CD4-positive, alpha-beta T cell treated with Interleukin-15 for 4 hours (primary cell): ENCODE data around the gene CHI3L2.

Experiments used
- DNase-seq: peaks from one replicate; pipeline ENCODE4 v3.0.0-alpha.2; 2020; ENCODE audit warnings: low spot score

CHI3L2 gene

GRCh38 chr1:111227434-111227833 lies at the start of gene CHI3L2:
Gene CHI3L2, plus strand, starts transcription at chr1:111227713. Its CDS starts 17 bp downstream, at chr1:111227730.
- DNase-seq = no peak

DNA sequence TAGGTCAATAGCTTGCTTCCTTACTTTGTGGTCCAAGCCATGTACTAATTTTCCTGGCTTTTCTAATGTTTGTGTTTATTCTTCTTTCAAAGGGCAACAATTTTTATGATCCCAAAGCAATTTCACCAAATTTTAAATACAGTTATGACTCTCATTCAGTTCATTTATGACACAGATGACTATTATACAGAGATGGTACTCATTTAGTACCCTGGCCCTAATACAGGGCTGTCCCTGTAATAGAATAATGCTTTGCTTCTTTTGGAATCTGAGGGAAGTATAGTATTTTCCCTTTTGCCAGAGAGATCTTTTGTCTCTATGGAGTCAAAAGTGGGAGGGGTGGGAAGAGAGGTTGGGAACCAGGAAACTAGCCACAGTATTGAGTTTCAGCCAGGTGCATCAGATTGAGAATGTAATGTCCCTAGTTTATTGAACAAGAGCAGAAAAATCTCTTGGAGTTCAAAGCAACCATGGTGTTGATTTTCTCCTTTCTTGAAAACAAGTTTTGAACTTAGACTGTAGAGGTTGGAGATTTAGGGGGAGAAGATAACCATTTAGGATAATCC lies 47.5 kb upstream of the CHI3L2 start:
- no peak for DNase-seq

- DNase-seq = no peak
These were observed 45.5 kb upstream of the CHI3L2 start for GRCh38 chr1:111182052-111182451.

GRCh38 chr1:111183308-111184069 lies 44.0 kb upstream of the CHI3L2 start:
- DNase-seq = no peak

DNA sequence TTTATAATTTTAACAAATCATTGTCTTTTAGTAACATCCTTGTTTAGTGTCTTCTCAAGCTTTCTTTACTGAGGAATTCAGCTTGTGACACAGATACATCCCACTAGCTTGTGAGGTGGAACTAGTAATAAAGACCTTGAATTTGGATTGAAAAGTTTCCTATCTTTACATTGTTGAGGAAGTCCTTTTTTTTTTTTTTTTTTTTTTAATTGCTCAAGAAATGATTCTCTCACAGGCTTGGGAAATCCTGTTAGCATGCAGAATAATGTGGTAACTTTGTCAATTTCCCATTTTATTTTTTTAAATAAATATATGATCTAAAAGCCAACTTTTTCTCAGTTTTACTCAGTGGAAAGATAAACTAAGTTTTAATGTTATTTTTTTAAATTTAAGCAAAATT lies 42.9 kb upstream of the CHI3L2 start:
- no peak for DNase-seq

DNA sequence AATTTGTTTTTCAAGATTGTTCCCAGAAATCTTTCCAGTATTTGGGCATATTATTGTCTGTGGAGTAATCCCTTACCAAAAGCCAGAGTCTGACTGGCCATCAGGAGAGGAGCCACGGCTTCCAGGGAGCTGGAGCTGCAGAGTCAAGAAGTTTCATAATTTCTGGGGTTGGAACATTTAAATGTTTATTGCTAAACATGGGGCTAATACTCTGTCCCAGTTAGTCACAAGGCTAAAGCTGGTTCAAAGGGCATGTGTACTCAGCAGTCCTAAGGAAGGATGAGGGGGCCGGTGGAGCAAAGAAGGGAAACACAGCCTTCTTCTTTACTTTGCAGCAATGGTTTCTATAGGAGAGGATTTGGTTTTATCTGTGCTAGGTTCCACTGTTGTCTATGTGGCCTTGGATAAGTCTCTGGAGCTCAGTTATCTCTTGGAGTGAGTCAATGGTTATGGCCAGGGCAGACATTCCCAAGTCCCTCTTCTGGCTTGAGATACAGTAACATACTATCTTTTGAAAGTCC lies 36.5 kb upstream of the CHI3L2 start:
- DNase-seq = no peak

DNA sequence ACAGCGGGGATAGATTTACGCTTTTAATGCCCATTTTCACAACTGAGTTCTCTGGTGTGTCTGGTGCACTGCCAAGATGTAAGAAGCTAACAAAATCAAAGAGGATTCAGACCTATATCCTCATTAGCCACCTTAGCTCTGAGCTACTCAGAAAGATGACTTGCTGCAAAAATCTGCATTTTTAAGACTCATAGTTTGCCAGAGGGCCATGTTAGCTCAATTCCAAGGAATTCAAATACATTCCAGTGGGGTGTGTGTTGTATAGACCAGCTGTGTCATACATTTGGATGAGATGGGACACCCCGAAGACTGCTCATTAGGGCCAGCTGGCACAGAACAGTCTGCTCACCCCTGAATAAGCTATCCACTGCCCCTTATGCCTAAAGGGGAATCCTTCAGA lies 36.0 kb upstream of the CHI3L2 start:
- no peak for DNase-seq

DNA sequence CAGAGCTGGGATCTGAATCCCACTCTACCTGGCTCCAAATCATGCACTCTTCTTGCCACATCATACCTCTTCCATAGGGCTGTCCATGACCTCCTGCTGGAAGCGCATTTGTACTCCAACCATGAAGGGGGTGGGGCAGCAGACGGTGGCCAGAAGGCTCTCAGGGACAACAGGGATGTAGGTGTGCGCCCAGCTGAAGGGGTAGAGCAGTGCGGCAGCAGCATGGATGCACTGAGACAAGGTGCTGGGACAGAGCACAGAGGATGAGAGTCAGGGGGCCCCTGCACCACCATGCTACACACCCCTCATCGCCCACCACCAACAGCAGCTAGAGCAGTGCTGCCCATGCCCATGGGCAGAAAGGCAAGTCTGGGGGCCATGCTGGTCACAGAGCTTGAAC lies 35.4 kb upstream of the CHI3L2 start:
- DNase-seq = no peak

- peak; percentile 28 for DNase-seq
These were observed 34.6 kb upstream of the CHI3L2 start for GRCh38 chr1:111192658-111193519.

GRCh38 chr1:111193712-111194480 lies 33.6 kb upstream of the CHI3L2 start:
- no peak for DNase-seq

- DNase-seq = no peak
These were observed 32.4 kb upstream of the CHI3L2 start for GRCh38 chr1:111195002-111195684.

DNA sequence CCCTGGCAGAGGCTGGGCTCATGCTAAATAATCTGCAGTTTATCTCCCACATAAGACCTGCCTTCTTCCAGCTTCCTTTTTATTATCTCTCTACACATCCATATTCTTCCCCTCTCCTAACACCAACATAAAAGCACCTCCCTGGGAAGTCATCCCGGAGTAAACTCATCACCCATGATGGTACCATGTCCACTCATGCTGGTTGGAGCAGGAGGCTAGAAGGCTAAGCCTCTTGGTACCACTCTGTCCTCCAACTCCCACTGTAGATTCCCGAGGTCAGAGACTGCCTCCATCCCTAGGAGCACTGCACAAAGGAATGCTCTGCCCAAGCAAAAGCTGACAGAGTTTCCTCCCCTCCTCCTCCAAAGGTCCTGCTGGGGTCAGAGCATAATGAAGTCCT lies 31.3 kb upstream of the CHI3L2 start:
- no peak for DNase-seq

DNA sequence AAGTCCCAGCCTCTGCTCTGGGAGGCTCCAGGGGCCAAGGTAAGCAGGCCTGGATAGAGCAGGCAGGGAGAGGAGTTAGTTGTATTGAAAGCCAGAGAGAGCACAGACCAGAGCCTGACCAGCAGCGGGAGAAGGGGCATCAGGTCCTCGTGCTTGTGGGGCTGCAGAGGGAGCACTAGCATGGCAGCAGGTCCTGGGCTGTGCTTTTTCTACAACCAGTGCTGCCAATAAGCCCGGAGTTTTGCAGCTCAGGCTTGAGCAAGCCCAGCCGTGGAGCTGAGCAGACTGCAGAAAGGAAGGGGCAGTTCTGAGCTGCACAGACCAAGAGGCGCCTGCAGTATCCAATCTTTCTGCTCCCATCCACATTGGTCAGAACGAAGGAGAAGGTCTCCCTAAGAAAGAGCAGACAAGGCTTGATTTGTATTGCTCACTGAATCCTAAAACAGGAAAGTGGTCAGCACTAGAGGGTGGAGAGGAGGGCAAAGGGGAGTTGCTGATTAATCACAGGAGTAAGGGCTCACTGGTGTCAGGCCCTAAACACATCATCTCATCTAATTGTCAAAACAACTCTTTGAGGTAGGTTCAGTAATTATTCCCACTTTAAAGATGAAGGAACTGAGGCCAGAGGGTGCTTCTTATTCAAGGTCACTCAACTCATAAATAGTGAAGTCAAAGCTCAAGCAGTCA lies 29.8 kb upstream of the CHI3L2 start:
- DNase-seq = peak; percentile 65

DNA sequence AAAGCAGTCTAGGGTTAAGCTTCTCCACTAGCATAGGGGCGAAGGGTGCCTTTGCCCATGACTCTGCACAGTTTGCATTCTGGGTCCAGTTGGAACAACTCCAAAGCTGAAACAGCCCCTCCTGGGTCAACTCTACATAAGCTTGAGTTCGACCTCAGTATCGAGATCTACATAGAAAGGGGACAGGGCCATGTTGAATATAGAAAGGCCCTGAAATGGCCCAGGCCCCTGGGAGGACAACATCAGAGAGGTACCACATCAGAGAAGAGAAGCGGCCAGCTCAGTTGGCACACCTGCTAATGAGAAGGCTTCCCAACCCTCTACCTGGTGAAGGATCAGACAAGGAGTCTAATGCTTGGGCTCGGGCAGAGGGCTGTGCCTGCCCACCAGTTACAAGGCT lies 28.7 kb upstream of the CHI3L2 start:
- DNase-seq = no peak

DNA sequence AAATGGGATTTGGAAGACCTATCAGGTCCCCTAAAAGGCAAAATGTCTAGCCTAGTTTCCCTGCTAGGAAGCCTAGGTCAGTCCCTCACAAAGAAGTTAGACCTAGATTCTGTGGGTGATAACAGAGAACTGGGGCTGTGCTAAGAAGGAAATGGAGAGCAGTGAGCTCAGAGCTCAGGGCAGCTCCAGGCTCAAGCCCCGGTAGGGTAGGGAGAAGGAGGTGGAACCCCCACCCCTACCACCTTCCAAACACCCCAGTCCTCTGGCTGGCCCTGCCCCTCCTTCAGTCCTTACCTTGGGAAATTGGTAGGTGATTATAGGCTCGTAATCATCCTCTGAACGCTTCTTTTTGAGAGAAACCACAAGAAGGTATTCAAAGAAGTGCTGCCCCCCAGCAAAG lies 28.2 kb upstream of the CHI3L2 start:
- DNase-seq = no peak

- peak; percentile 64 for DNase-seq
These were observed 27.4 kb upstream of the CHI3L2 start, which contains the start of gene DENND2D for GRCh38 chr1:111199881-111200801. Gene DENND2D, minus strand, starts transcription at chr1:111200646. Its CDS starts 187 bp downstream, at chr1:111200459.

- DNase-seq = no peak
These were observed 26.7 kb upstream of the CHI3L2 start for GRCh38 chr1:111200802-111201161.

DNA sequence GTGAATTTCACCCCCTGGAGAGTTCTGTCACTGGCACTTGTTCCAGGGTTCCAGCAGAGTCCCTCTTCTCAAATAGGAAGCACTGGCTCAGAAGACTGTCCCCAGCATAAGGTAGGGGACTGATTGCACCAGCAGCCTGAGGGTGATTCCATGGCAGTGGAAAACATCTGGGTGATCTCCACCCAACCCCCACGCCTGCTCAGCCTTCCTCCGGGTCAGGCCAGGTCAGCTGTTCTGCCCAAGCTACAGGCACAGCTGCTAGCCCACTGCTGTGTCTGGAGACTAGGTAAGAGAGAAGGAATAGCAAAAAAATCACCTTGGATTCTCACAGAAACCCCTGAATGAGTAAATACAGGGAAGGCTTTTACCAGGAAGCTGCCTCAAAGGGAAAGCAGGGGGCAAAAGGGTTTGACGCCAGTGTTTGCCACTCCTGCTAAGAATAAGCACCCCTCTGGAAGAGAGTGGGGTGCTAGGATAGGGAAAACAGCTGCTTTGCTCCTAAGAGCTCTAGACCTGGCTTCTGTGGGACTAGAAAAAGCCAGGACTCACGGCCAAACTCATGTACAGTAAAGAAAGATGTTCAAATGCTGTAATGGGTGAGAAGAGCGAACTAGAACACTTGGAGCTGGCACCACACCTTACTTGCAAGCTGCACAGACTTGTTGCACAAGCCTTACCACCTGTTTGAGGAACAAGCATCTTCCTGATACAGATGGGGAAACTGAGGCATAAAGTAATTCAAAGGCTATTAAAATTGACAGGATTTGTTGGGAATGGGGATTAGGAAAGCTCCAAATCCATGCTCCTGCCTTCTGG lies 26.0 kb upstream of the CHI3L2 start:
- DNase-seq = no peak

GRCh38 chr1:111202366-111202706 lies 25.2 kb upstream of the CHI3L2 start:
- no peak for DNase-seq
